Measurements from ENCODE around the gene FCMR.

GRCh38 chr1:206969090-206969489 is 47.3 kb upstream of the FCMR start:
- TF ChIP-seq BACH2 (CRISPR knock-in tag; IDR thresholded peaks at IDR 0.05; ENCODE audit: borderline replicate concordance) = no peak
- TF ChIP-seq ZFP30 (CRISPR knock-in tag; IDR thresholded peaks at IDR 0.05) = no peak
- no peak for TF ChIP-seq TOX (CRISPR knock-in tag; IDR thresholded peaks at IDR 0.05; ENCODE audit: borderline replicate concordance)
- TF ChIP-seq, protein P1, sequence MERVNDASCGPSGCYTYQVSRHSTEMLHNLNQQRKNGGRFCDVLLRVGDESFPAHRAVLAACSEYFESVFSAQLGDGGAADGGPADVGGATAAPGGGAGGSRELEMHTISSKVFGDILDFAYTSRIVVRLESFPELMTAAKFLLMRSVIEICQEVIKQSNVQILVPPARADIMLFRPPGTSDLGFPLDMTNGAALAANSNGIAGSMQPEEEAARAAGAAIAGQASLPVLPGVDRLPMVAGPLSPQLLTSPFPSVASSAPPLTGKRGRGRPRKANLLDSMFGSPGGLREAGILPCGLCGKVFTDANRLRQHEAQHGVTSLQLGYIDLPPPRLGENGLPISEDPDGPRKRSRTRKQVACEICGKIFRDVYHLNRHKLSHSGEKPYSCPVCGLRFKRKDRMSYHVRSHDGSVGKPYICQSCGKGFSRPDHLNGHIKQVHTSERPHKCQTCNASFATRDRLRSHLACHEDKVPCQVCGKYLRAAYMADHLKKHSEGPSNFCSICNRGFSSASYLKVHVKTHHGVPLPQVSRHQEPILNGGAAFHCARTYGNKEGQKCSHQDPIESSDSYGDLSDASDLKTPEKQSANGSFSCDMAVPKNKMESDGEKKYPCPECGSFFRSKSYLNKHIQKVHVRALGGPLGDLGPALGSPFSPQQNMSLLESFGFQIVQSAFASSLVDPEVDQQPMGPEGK (CRISPR knock-in tag; IDR thresholded peaks at IDR 0.05; ENCODE audit: borderline replicate concordance) = no peak
- TF ChIP-seq, protein P2, sequence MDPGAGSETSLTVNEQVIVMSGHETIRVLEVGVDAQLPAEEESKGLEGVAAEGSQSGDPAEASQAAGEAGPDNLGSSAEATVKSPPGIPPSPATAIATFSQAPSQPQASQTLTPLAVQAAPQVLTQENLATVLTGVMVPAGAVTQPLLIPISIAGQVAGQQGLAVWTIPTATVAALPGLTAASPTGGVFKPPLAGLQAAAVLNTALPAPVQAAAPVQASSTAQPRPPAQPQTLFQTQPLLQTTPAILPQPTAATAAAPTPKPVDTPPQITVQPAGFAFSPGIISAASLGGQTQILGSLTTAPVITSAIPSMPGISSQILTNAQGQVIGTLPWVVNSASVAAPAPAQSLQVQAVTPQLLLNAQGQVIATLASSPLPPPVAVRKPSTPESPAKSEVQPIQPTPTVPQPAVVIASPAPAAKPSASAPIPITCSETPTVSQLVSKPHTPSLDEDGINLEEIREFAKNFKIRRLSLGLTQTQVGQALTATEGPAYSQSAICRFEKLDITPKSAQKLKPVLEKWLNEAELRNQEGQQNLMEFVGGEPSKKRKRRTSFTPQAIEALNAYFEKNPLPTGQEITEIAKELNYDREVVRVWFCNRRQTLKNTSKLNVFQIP (CRISPR knock-in tag; IDR thresholded peaks at IDR 0.05; ENCODE audit: borderline replicate concordance, low read depth) = no peak
- no peak for TF ChIP-seq ISL1 (CRISPR knock-in tag; IDR thresholded peaks at IDR 0.05)
- TF ChIP-seq CSDC2 (CRISPR knock-in tag; IDR thresholded peaks at IDR 0.05) = no peak
- no peak for TF ChIP-seq ARNTL (CRISPR knock-in tag; IDR thresholded peaks at IDR 0.05; ENCODE audit: borderline replicate concordance, low read depth)
- TF ChIP-seq TCF4 (CRISPR knock-in tag; IDR thresholded peaks at IDR 0.05; ENCODE audit: borderline replicate concordance) = no peak
- no peak for TF ChIP-seq OSR1 (CRISPR knock-in tag; IDR thresholded peaks at IDR 0.05)
- no peak for TF ChIP-seq ZFP3 (CRISPR knock-in tag; IDR thresholded peaks at IDR 0.05)
- no peak for TF ChIP-seq CREB5 (CRISPR knock-in tag; IDR thresholded peaks at IDR 0.05; ENCODE audit: low read depth)
- TF ChIP-seq SNAI2 (CRISPR knock-in tag; IDR thresholded peaks at IDR 0.05) = no peak

Measured in SK-N-SH treated with all-trans-retinoic acid at 6 μM for 48 hours (cell line).